K562 (cell line): ENCODE measurements around the gene C2orf72. TPM values are rescaled to one million over a fixed set of nuclear protein-coding genes. Genes with fewer than 3 reads are reported as not detected.

Source experiments
- ATAC-seq: fragments of 200-7000 bp; cut with Tn5 transposase; 3 replicates; pipeline ENCODE4 v1.9.1; 2020; ENCODE audit warnings: moderate library complexity
- BruUV-seq: library from RNA; stranded (reverse); fragments of 400-500 nt; replicated peaks from 2 replicates; lab custom pipeline; 2021; lab: Mats Ljungman, UMichigan
- CTCF ChIA-PET: fragments of 300-600 bp; formaldehyde crosslinking; extraction: SDS; loops from one replicate; lab custom pipeline; 2021; ENCODE audit warnings: low intra/inter-chr PET ratio; lab: Yijun Ruan, JAX
- POLR2A ChIA-PET: fragments of 300-600, 350-650 bp; sonication (Branson Sonifier 250); formaldehyde crosslinking; extraction: SDS; loops from one replicate; lab custom pipeline; 2021; ENCODE audit warnings: antibody characterized with exemption, inconsistent platforms; lab: Yijun Ruan, JAX
- DNase-seq, 4 experiments: peaks; one replicate each; pipeline versions ENCODE4 v3.0.0 to v3.0.0-alpha.2; 2011 to 2018; ENCODE audit warnings: low spot score in 3 of 4, mixed read lengths in 3 of 4; ENCODE audit errors: extremely low read depth in 1 of 4
- FAIRE-seq: peaks from 2 replicates; lab custom pipeline; 2011; peaks lifted over from hg19 to GRCh38; lab: Jason Lieb, UNC
- H2AFZ ChIP-seq: 2 replicates; pipeline ENCODE4 v1.6.0; 2011; ENCODE audit warnings: low read depth, low read length, control low read depth, inconsistent platforms
- H3K27ac ChIP-seq: fragments of 200-600 bp; 3 replicates; pipeline ENCODE4 v1.8.0; 2011; ENCODE audit warnings: low read depth, mild to moderate bottlenecking, control low read depth, inconsistent platforms, low read length, moderate library complexity, mixed read lengths; ENCODE audit errors: extremely low read depth
- H3K27me3 ChIP-seq, 2 experiments: fragments of 300-600 bp in 1 of 2; 2 replicates in 1 of 2; 3 replicates in 1 of 2; pipeline versions ENCODE4 v1.6.0 to v1.8.0; 2011; ENCODE audit warnings: inconsistent platforms in 2 of 2, low read length in 2 of 2, mild to moderate bottlenecking in 1 of 2, mixed read lengths in 1 of 2, moderate library complexity in 1 of 2; ENCODE audit not compliant: control insufficient read depth in 2 of 2, insufficient read depth in 2 of 2
- H3K36me3 ChIP-seq: fragments of 300-600 bp; 3 replicates; pipeline ENCODE4 v1.8.0; 2011; ENCODE audit warnings: mild to moderate bottlenecking, low read length, inconsistent platforms; ENCODE audit not compliant: control insufficient read depth, insufficient read depth
- H3K4me1 ChIP-seq, 2 experiments: fragments of 200-600 bp in 1 of 2; replicated peaks in 1 of 2; 2 replicates in 1 of 2; 3 replicates in 1 of 2; pipeline versions ENCODE4 v1.5.1 to v1.8.0; 2011; ENCODE audit warnings: inconsistent platforms in 2 of 2, low read length in 2 of 2, mild to moderate bottlenecking in 1 of 2, mixed read lengths in 1 of 2, moderate library complexity in 1 of 2; ENCODE audit not compliant: control insufficient read depth in 2 of 2, insufficient read depth in 2 of 2
- H3K4me2 ChIP-seq: 2 replicates; pipeline ENCODE4 v1.6.1; 2011; ENCODE audit warnings: low read length, control low read depth, inconsistent platforms, mixed read lengths; ENCODE audit not compliant: insufficient read depth
- H3K4me3 ChIP-seq: fragments of 200-600 bp; sonication (generic), shearing (Covaris generic); 2 replicates; pipeline ENCODE4 v1.5.1; 2016; ENCODE audit warnings: control low read depth, inconsistent platforms
- H3K79me2 ChIP-seq: fragments of 200-600 bp; 3 replicates; pipeline ENCODE4 v1.8.0; 2011; ENCODE audit warnings: low read length, inconsistent platforms; ENCODE audit not compliant: control insufficient read depth, insufficient read depth
- H3K9ac ChIP-seq, 2 experiments: 2 replicates each; pipeline versions ENCODE4 v1.6.0 to v1.6.1; 2011; ENCODE audit warnings: low read depth in 2 of 2, low read length in 2 of 2, control low read depth in 1 of 2, inconsistent platforms in 1 of 2, mild to moderate bottlenecking in 1 of 2, mixed read lengths in 1 of 2; ENCODE audit not compliant: insufficient read depth in 1 of 2
- H3K9me1 ChIP-seq: one replicate; pipeline ENCODE4 v1.6.0; 2011; ENCODE audit warnings: inconsistent platforms, mild to moderate bottlenecking, low read length, moderate library complexity; ENCODE audit not compliant: control insufficient read depth, insufficient read depth
- H3K9me3 ChIP-seq: replicated peaks from 2 replicates; pipeline ENCODE4 v1.5.1; 2011; ENCODE audit warnings: low read depth, low read length, inconsistent platforms; ENCODE audit not compliant: control insufficient read depth, insufficient read depth
- H4K20me1 ChIP-seq: replicated peaks from 2 replicates; pipeline ENCODE4 v1.6.1; 2011; ENCODE audit warnings: low read length, inconsistent platforms, mixed read lengths; ENCODE audit not compliant: control insufficient read depth, insufficient read depth
- CBFB ChIP-seq: sonication (generic); formaldehyde crosslinking; IDR thresholded peaks from 2 replicates; pipeline ENCODE4 v1.4.0; 2020; ENCODE audit warnings: mild to moderate bottlenecking, missing genetic modification reagents
- GTF2B ChIP-seq: IDR thresholded peaks from 2 replicates; pipeline ENCODE4 v1.6.1; 2011; ENCODE audit not compliant: insufficient read length; ENCODE audit errors: extremely low read depth
- NFIC ChIP-seq: fragments of 450-650 bp; IDR thresholded peaks from 2 replicates; pipeline ENCODE4 v1.6.1; 2017; ENCODE audit warnings: mild to moderate bottlenecking, inconsistent platforms
- SIN3A ChIP-seq, 2 experiments: fragments of 150-350 bp in 1 of 2; IDR thresholded peaks; 2 replicates each; pipeline ENCODE4 v1.6.1; 2011 to 2016; ENCODE audit warnings: borderline replicate concordance in 2 of 2, low read depth in 2 of 2, low read length in 2 of 2, mild to moderate bottlenecking in 2 of 2, moderate library complexity in 2 of 2; ENCODE audit not compliant: control insufficient read depth in 1 of 2
- SNAPC5 ChIP-seq: fragments of 250-450 bp; sonication (Bioruptor Pico); IDR thresholded peaks from 2 replicates; pipeline ENCODE4 v1.8.0; 2021; ENCODE audit warnings: moderate library complexity, mild to moderate bottlenecking, inconsistent platforms
- SNIP1 ChIP-seq: fragments of 450-650 bp; IDR thresholded peaks from 2 replicates; pipeline ENCODE4 v1.7.1; 2017; ENCODE audit warnings: low read depth, mild to moderate bottlenecking
- TFAM ChIP-seq: fragments of 250-450 bp; sonication (Bioruptor Pico); conservative IDR thresholded peaks from 2 replicates; pipeline ENCODE4 v1.5.0; 2021; ENCODE audit warnings: mild to moderate bottlenecking, moderate library complexity
- ZNF133 ChIP-seq: fragments of 250-450 bp; sonication (Bioruptor Pico); IDR thresholded peaks from 2 replicates; pipeline ENCODE4 v1.4.0; 2020; ENCODE audit warnings: mild to moderate bottlenecking
- ZNF695 ChIP-seq: fragments of 450-650 bp; formaldehyde crosslinking; IDR thresholded peaks from 2 replicates; pipeline ENCODE4 v1.4.0; 2020; ENCODE audit warnings: mild to moderate bottlenecking, moderate library complexity
- WGBS: fragments of 100-300 bp; shearing (Covaris generic); methylation state at CpG from one replicate; pipeline ENCODE4 v1.1.6; 2016; ENCODE audit warnings: low coverage, mixed read lengths; ENCODE audit not compliant: insufficient coverage; ENCODE audit errors: missing lambda C conversion rate; 5-methylcytosine and 5-hydroxymethylcytosine counted together
- in situ Hi-C: fragments of 300-500 bp; cut with MboI; formaldehyde crosslinking; loops from 4 replicates; pipeline ENCODE4 v1.15.0; 2018; ENCODE audit warnings: inconsistent platforms, mixed read lengths
- intact Hi-C: fragments of 100-400 bp; cut with micrococcal nuclease; formaldehyde crosslinking; loops from 2 replicates; pipeline ENCODE4 v1.14.2; 2022
- polyA plus RNA-seq, 8 experiments: library from polyadenylated mRNA; depleted of rRNA in 4 of 8; stranded (reverse) in 5 of 8; unstranded in 3 of 8; fragments of >200 nt; fragmentation: Nextera tagmentation in 2 of 8; fragmentation: Illumina TruSeq in 1 of 8; extraction: Ambion mirVana in 2 of 8; extraction: Trizol in 1 of 8; gene quantifications; 2 replicates each; pipeline versions ENCODE4 v1.2.1 to v1.2.3, GENCODE V29; 2011 to 2014; ENCODE audit warnings: inconsistent platforms in 1 of 8, missing spikeins in 1 of 8
- total RNA-seq, 7 experiments: library from RNA; depleted of rRNA in 6 of 7; stranded (reverse); fragments of >200 nt in 6 of 7; fragmentation: Illumina TruSeq in 2 of 7; extraction: Trizol in 2 of 7; gene quantifications; 2 replicates each; pipeline versions ENCODE4 v1.2.1 to v1.2.3, GENCODE V29; 2011 to 2021; ENCODE audit warnings: low replicate concordance in 1 of 7
- TF ChIP-seq, protein P1 (sequence below): IDR thresholded peaks from 2 replicates; pipeline ENCODE4 v1.6.1; 2012; ENCODE audit warnings: low read depth, low read length, improper control_type of control experiment, borderline replicate concordance
- TF ChIP-seq, protein P2 (sequence below): fragments of 250-450 bp; sonication (Bioruptor Pico); IDR thresholded peaks from 2 replicates; pipeline ENCODE4 v1.5.1; 2021; ENCODE audit warnings: mild to moderate bottlenecking

The C2orf72 gene
- total and polyA plus RNA-seq, 9 of the 15 experiments (the other 6 are each of a cell fraction or from before 2014, with no cell fraction given), result 0.08 to 0.18 (median 0.11) TPM; not detected in 6

GRCh38 chr2:231038483-231039293 lies 1.4 kb downstream of the C2orf72 start:
- Histone ChIP-seq H2AFZ (no peak overlapping the region), H3K36me3 (no peaks in the 10 kb centered on the region), H3K9ac (no peak overlapping the region), H3K4me1 (peaks cover 0 to 11% of the 10 kb centered on the region in 2 experiments; a peak in 2 of 5 replicates), H3K4me2 (no peak overlapping the region), H3K27me3 (peaks cover 12 to 31% of the 10 kb centered on the region in 2 experiments), H3K4me3 (no peak overlapping the region), H3K27ac (no peak overlapping the region), H4K20me1 (no peaks in the 10 kb centered on the region), H3K9me3 (no peaks in the 10 kb centered on the region), H3K79me2 (no peaks in the 10 kb centered on the region), H3K9me1 (no peaks in the 10 kb centered on the region)
- in situ Hi-C loops (no loop called here), intact Hi-C loops (no loop called here)
- DNase-seq (no peak), ATAC-seq (no peak), FAIRE-seq (no peak)
- 36% methylated on average over 16 of the region's 21 CpGs for WGBS
- TF ChIP-seq SIN3A (IDR thresholded peaks at IDR 0.05; ENCODE audit: borderline replicate concordance in 2 of 2, control insufficient read depth in 1 of 2, low read depth in 2 of 2, low read length in 2 of 2) (no peak), GTF2B (no peak), NFIC (no peak), SNAPC5 (no peak), SNIP1 (no peak), TFAM (CRISPR knock-in tag) (no peak), ZNF695 (CRISPR knock-in tag) (no peak), ZNF133 (CRISPR knock-in tag) (no peak), CBFB (CRISPR knock-in tag) (no peak)
- TF ChIP-seq, protein P1, sequence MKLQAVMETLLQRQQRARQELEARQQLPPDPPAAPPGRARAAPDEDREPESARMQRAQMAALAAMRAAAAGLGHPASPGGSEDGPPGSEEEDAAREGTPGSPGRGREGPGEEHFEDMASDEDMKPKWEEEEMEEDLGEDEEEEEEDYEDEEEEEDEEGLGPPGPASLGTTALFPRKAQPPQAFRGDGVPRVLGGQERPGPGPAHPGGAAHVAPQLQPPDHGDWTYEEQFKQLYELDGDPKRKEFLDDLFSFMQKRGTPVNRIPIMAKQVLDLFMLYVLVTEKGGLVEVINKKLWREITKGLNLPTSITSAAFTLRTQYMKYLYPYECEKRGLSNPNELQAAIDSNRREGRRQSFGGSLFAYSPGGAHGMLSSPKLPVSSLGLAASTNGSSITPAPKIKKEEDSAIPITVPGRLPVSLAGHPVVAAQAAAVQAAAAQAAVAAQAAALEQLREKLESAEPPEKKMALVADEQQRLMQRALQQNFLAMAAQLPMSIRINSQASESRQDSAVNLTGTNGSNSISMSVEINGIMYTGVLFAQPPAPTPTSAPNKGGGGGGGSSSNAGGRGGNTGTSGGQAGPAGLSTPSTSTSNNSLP, result no peak
- TF ChIP-seq, protein P2, sequence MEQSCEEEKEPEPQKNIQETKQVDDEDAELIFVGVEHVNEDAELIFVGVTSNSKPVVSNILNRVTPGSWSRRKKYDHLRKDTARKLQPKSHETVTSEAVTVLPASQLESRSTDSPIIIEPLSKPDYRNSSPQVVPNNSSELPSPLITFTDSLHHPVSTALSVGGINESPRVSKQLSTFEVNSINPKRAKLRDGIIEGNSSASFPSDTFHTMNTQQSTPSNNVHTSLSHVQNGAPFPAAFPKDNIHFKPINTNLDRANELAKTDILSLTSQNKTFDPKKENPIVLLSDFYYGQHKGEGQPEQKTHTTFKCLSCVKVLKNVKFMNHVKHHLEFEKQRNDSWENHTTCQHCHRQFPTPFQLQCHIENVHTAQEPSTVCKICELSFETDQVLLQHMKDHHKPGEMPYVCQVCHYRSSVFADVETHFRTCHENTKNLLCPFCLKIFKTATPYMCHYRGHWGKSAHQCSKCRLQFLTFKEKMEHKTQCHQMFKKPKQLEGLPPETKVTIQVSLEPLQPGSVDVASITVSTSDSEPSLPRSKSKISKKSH (CRISPR knock-in tag), result no peak
- no TSS peak for BruUV-seq
- POLR2A ChIA-PET, result no interaction called here
- CTCF ChIA-PET, result no interaction called here
